GM10266 (cell line): ENCODE results near the gene PATL1.

Source experiments
- DNase-seq: peaks from one replicate; pipeline ENCODE4 v3.0.0; 2012; ENCODE audit errors: extremely low spot score
- CTCF ChIP-seq: IDR thresholded peaks from 2 replicates; pipeline ENCODE4 v1.5.1; 2012; ENCODE audit warnings: mild to moderate bottlenecking, low read depth; ENCODE audit not compliant: control insufficient read depth, insufficient read depth; ENCODE audit errors: missing control alignments

The PATL1 gene

GRCh38 chr11:59671471-59671870 is 2.6 kb upstream of the PATL1 start:
- no peak for DNase-seq
- TF ChIP-seq CTCF, result no peak

- no peak for TF ChIP-seq CTCF
- no peak for DNase-seq
These were observed 773 bp upstream of the PATL1 start for GRCh38 chr11:59669611-59670009.

- TF ChIP-seq CTCF, result no peak
- DNase-seq, result peak; percentile 72
These were observed 468 bp downstream of the PATL1 start for GRCh38 chr11:59668188-59668949.

- DNase-seq, result no peak
- no peak for TF ChIP-seq CTCF
These were observed 1.0 kb downstream of the PATL1 start for GRCh38 chr11:59667812-59668187.

GRCh38 chr11:59666969-59667368 is 1.9 kb downstream of the PATL1 start:
- no peak for DNase-seq
- TF ChIP-seq CTCF, result no peak

- no peak for TF ChIP-seq CTCF
- no peak for DNase-seq
These were observed 8.2 kb downstream of the PATL1 start for GRCh38 chr11:59660621-59661020.

GRCh38 chr11:59659981-59660380 is 8.9 kb downstream of the PATL1 start:
- TF ChIP-seq CTCF, result no peak
- DNase-seq, result no peak
